Measurements from ENCODE around the gene CCL17. TPM values are rescaled to one million over a fixed set of nuclear protein-coding genes. Genes with fewer than 3 reads are reported as not detected.

Gene CCL17
- total RNA-seq, 1 donor from 2014 or later, result not detected

- H3K4me1 Mint-ChIP-seq (ENCODE audit: low read depth), result no peaks in the 10 kb centered on the region
- no peak overlapping the region for H3K27ac Mint-ChIP-seq
- H3K9me3 Mint-ChIP-seq (ENCODE audit: low read depth), result no peaks in the 10 kb centered on the region
Measured at GRCh38 chr16:57406881-57407280, 2.3 kb downstream of the CCL17 start.

GRCh38 chr16:57407521-57408353 lies 3.2 kb downstream of the CCL17 start:
- no peaks in the 10 kb centered on the region for H3K9me3 Mint-ChIP-seq (ENCODE audit: low read depth)
- no peak overlapping the region for H3K4me3 Mint-ChIP-seq (ENCODE audit: low read depth)
- no peak for TF ChIP-seq CTCF (IDR thresholded peaks at IDR 0.05; ENCODE audit: unreplicated experiment)
- H3K27me3 Mint-ChIP-seq, result peaks cover 29% of the 10 kb centered on the region
- H3K27ac Mint-ChIP-seq, result no peak overlapping the region
- no peaks in the 10 kb centered on the region for H3K4me1 Mint-ChIP-seq (ENCODE audit: low read depth)
- DNase-seq (ENCODE audit: low spot score, unreplicated experiment), result no peak
- H3K36me3 Mint-ChIP-seq (ENCODE audit: insufficient read depth), result no peaks in the 10 kb centered on the region

More at GRCh38 chr16:57406881-57407280, 2.3 kb downstream of the CCL17 start:
- no peaks in the 10 kb centered on the region for H3K36me3 Mint-ChIP-seq (ENCODE audit: insufficient read depth)
- no peak for DNase-seq (ENCODE audit: low spot score, unreplicated experiment)
- TF ChIP-seq CTCF (IDR thresholded peaks at IDR 0.05; ENCODE audit: unreplicated experiment), result no peak
- no peak overlapping the region for H3K4me3 Mint-ChIP-seq (ENCODE audit: low read depth)
- peaks cover 29% of the 10 kb centered on the region for H3K27me3 Mint-ChIP-seq

GRCh38 chr16:57409065-57409464 lies 4.5 kb downstream of the CCL17 start:
- peaks cover 28% of the 10 kb centered on the region for H3K27me3 Mint-ChIP-seq
- no peaks in the 10 kb centered on the region for H3K9me3 Mint-ChIP-seq (ENCODE audit: low read depth)
- no peak overlapping the region for H3K27ac Mint-ChIP-seq
- TF ChIP-seq CTCF (IDR thresholded peaks at IDR 0.05; ENCODE audit: unreplicated experiment), result no peak
- DNase-seq (ENCODE audit: low spot score, unreplicated experiment), result no peak
- H3K4me1 Mint-ChIP-seq (ENCODE audit: low read depth), result no peaks in the 10 kb centered on the region
- H3K36me3 Mint-ChIP-seq (ENCODE audit: insufficient read depth), result no peaks in the 10 kb centered on the region
- H3K4me3 Mint-ChIP-seq (ENCODE audit: low read depth), result no peak overlapping the region

- no peak for TF ChIP-seq CTCF (IDR thresholded peaks at IDR 0.05; ENCODE audit: unreplicated experiment)
- Mint-ChIP-seq H3K27ac (no peak overlapping the region), H3K36me3 (ENCODE audit: insufficient read depth) (no peaks in the 10 kb centered on the region), H3K4me1 (ENCODE audit: low read depth) (no peaks in the 10 kb centered on the region), H3K4me3 (ENCODE audit: low read depth) (no peak overlapping the region), H3K9me3 (ENCODE audit: low read depth) (no peaks in the 10 kb centered on the region), H3K27me3 (peaks cover 19% of the 10 kb centered on the region)
- no peak for DNase-seq (ENCODE audit: low spot score, unreplicated experiment)
Measured at GRCh38 chr16:57409870-57410587, 5.5 kb downstream of the CCL17 start.

- no peaks in the 10 kb centered on the region for H3K36me3 Mint-ChIP-seq (ENCODE audit: insufficient read depth)
- H3K4me3 Mint-ChIP-seq (ENCODE audit: low read depth), result no peak overlapping the region
Measured at GRCh38 chr16:57411362-57411976, 6.9 kb downstream of the CCL17 start.

More at GRCh38 chr16:57411362-57411976, 6.9 kb downstream of the CCL17 start:
- no peak overlapping the region for H3K27ac Mint-ChIP-seq
- no peak for TF ChIP-seq CTCF (IDR thresholded peaks at IDR 0.05; ENCODE audit: unreplicated experiment)
- H3K9me3 Mint-ChIP-seq (ENCODE audit: low read depth), result no peaks in the 10 kb centered on the region
- DNase-seq (ENCODE audit: low spot score, unreplicated experiment), result no peak
- peaks cover 14% of the 10 kb centered on the region for H3K27me3 Mint-ChIP-seq
- peaks cover 2% of the 10 kb centered on the region for H3K4me1 Mint-ChIP-seq (ENCODE audit: low read depth)
